Fibroblast of skin of scalp (primary cell): ENCODE data around the gene RIIAD1. TPM values are rescaled to one million over a fixed set of nuclear protein-coding genes. Genes with fewer than 3 reads are reported as not detected.
A peak's percentile ranks its signal among the peaks of the same experiment; 100 is the strongest.
"Not testable (repeated sequence)": the region's sequence is repeated elsewhere in the genome, so short reads cannot be mapped to it uniquely, and the experiment has no call there.

ENCODE experiments used
- DNase-seq: peaks from one replicate; pipeline ENCODE4 v3.0.0-alpha.2; 2013
- polyA plus RNA-seq, 2 experiments: library from polyadenylated mRNA; unstranded; fragments of 120-200 nt; gene quantifications; one replicate each; pipeline ENCODE4 v1.2.1, GENCODE V29; 2013; ENCODE audit not compliant: insufficient read length in 2 of 2

Gene RIIAD1
- not detected for polyA plus RNA-seq (2013, experiment 1 of 2; ENCODE audit: insufficient read length)
- 0.78 TPM for polyA plus RNA-seq (2013, experiment 2 of 2; ENCODE audit: insufficient read length)

- peak; percentile 20 for DNase-seq
These were observed at the start of gene RIIAD1 for GRCh38 chr1:151720974-151721787. Gene RIIAD1 (plus strand): TSS chr1:151721522. CDS start chr1:151721537, 15 bp downstream.

DNA sequence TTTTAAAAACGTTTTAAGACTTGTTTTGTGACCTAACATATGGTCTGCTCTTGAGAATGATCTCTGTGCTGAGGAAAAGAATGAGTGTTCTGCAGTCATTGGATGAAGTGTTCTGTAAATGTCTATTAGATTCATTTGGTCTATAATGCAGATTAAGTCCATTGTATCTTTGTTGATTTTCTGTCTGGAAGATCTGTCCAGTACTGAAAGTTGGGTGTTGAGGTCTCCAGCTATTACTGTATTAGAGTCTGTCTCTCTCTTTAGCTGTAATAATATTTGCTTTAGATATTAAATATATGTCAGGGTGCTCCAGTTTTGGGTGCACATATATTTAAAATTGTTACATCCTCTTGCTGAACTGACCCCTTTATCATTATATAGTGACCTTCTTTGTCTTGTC lies 47.9 kb upstream of the RIIAD1 start:
- no peak for DNase-seq

- DNase-seq: peak; percentile 32
These were observed 40.9 kb upstream of the RIIAD1 start for GRCh38 chr1:151680391-151680790.

GRCh38 chr1:151680826-151681225 lies 40.5 kb upstream of the RIIAD1 start:
- peak; percentile 92 for DNase-seq

- peak; percentile 60 for DNase-seq
These were observed 39.4 kb upstream of the RIIAD1 start for GRCh38 chr1:151681923-151682322.

- not testable (repeated sequence) for DNase-seq
These were observed 38.4 kb upstream of the RIIAD1 start for GRCh38 chr1:151682901-151683300.

GRCh38 chr1:151684128-151684527 lies 37.2 kb upstream of the RIIAD1 start:
- no peak for DNase-seq

DNA sequence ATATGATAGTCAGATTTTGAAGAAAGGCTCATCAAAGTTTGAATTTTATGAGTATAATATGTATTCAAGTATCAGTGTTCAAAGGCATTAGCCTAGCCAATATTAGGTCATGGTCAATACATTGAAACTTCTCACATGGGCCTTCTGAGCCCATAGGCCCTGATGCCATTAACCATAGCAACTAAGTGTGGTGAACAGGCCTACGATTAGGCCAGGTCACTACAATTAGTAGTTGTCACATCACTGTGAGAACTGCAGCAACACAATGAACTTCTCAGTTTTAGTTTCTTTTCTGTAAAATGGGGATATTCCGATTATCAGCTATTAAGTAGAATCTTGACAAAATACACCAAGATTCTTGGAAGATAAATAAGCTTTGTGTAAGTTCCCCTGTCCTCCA lies 34.8 kb upstream of the RIIAD1 start:
- no peak for DNase-seq

- DNase-seq: no peak
These were observed 31.8 kb upstream of the RIIAD1 start for GRCh38 chr1:151689494-151689893.

- no peak for DNase-seq
These were observed 29.1 kb upstream of the RIIAD1 start for GRCh38 chr1:151692226-151692625.

DNA sequence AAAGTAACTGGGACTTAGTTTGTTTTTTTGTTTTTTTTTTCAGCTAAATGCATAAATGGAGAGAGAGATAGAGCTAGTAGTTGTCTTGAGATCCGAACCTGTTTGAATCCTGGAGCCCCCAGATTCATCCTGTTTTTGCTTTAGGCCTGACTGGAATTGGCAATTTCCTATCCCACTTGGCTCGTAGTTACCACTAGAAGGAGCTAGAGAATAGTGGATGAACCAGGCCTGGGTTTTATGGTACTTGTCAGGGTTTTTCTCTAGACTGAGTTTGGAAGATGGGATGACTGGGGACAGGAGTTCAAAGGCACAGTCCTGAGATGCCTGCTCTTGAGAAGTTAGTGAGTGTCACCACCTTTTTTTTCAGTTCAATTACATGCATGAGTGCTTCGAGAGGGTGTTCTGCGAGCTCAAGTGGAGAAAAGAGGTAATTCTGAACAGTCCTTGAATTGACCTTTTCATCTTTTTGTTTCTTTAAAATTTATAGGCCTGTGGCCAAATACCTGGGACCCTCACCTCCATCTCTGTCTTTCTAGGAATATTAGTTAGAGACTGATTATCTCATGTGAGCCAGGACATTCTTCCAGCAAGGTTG lies 28.2 kb upstream of the RIIAD1 start:
- peak; percentile 42 for DNase-seq

- DNase-seq: no peak
These were observed 19.8 kb upstream of the RIIAD1 start for GRCh38 chr1:151701515-151701914.

DNA sequence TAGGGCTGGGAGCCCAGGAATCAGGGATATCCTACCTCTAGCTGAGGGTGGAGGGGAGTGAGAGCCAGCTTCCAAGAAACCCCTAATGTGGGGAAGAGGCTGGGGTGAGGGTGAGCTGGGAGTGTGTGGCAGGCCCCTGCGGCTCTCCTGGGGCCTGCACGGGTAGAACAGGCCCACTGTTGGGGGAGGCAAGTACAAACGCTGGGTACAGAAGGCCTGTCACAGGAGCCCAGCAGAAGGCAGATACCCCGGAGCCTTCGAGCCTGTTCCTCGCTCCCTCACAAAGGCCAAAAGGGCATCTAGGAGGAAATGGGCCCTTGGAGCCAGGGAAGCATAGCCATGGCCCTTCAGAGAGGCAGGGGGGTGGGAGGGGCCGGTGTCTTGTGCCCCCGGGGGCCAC lies 18.4 kb upstream of the RIIAD1 start:
- no peak for DNase-seq

DNA sequence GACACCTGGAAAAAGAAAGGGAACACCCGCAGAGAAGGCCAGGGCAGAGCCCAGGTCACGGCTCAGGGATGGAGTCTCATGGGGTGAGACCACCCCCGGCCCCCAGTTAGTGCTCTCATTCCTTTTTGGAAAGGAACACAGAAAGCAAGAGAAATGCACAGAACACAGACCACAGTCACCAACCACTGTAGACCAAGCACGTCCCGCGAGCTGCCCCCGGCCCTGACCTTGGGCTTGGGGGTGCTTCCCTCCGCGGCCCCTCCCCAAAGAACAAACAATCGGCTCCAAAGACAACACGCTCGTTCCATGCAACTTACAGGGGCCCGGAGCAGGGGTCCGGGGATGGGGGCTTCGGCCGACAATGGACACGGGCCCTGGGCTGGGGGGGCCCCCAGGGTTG lies 17.5 kb upstream of the RIIAD1 start:
- no peak for DNase-seq

GRCh38 chr1:151704246-151704645 lies 17.1 kb upstream of the RIIAD1 start:
- no peak for DNase-seq

- DNase-seq: no peak
These were observed 16.2 kb upstream of the RIIAD1 start for GRCh38 chr1:151705146-151705545.

DNA sequence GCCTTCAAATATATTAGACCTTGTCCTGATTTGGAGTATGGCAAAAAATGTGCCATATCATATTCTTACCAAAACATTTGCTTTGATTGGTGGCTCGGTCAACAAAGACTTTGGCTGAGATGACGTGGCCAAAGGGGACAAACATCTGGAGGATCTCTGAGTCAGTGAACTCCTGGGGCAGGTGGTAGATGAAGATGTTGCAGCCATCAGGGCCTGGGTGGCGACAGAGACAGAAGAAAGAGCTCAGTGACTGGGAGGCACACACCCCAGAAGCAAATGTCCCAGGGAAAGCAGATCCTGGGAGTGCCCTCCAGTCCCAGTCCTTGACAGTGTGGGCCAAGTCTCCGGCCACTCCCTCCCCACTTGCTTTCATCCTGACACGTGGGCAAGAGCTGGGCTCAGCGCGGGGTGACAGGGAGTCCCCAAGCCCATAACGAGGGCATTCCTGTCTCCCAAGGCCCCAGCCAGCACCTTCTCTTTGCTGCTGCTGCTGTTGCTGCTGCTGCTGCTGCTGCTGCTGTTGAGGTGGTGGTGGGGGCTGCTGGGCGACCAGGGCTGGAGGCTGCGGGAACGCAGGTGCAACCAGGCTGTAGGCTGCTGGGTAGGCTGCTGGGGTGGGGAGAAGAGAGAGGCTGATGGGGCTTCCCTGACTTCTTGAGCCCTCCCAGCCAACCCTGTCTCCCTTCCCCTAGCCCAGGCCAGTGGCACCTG lies 15.4 kb upstream of the RIIAD1 start:
- DNase-seq: peak; percentile 8

- no peak for DNase-seq
These were observed 14.6 kb upstream of the RIIAD1 start for GRCh38 chr1:151706464-151707415.

GRCh38 chr1:151707541-151708065 lies 13.7 kb upstream of the RIIAD1 start:
- no peak for DNase-seq

- DNase-seq: no peak
These were observed 12.4 kb upstream of the RIIAD1 start for GRCh38 chr1:151708891-151709290.

- peak; percentile 31 for DNase-seq
These were observed 11.0 kb upstream of the RIIAD1 start for GRCh38 chr1:151710187-151710840.
